CD4-positive, alpha-beta T cell treated with Interleukin-17A for 1 hour (primary cell): Measurements from ENCODE around the gene HS3ST4.

Experiments used
- DNase-seq: peaks from one replicate; pipeline ENCODE4 v3.0.0-alpha.2; 2020

HS3ST4 gene

GRCh38 chr16:25828510-25828909 is 136.8 kb downstream of the HS3ST4 start:
- DNase-seq, result no peak

- DNase-seq, result no peak
Observed at GRCh38 chr16:25832291-25832690, 140.5 kb downstream of the HS3ST4 start.

- no peak for DNase-seq
Observed at GRCh38 chr16:25834101-25834500, 142.3 kb downstream of the HS3ST4 start.

- no peak for DNase-seq
Observed at GRCh38 chr16:25835126-25835525, 143.4 kb downstream of the HS3ST4 start.

- DNase-seq, result peak; percentile 51
Observed at GRCh38 chr16:25838724-25839186, 147.0 kb downstream of the HS3ST4 start.

GRCh38 chr16:25841761-25842160 is 150.0 kb downstream of the HS3ST4 start:
- DNase-seq, result no peak

GRCh38 chr16:25845901-25846300 is 154.1 kb downstream of the HS3ST4 start:
- no peak for DNase-seq

GRCh38 chr16:25854141-25854540 is 162.4 kb downstream of the HS3ST4 start:
- no peak for DNase-seq

GRCh38 chr16:25855063-25855462 is 163.3 kb downstream of the HS3ST4 start:
- no peak for DNase-seq

GRCh38 chr16:25855818-25856217 is 164.1 kb downstream of the HS3ST4 start:
- no peak for DNase-seq

GRCh38 chr16:25859645-25860044 is 167.9 kb downstream of the HS3ST4 start:
- no peak for DNase-seq

GRCh38 chr16:25867041-25867440 is 175.3 kb downstream of the HS3ST4 start:
- DNase-seq, result no peak

GRCh38 chr16:25868106-25868505 is 176.3 kb downstream of the HS3ST4 start:
- no peak for DNase-seq

- no peak for DNase-seq
Observed at GRCh38 chr16:25868706-25869370, 177.1 kb downstream of the HS3ST4 start.

GRCh38 chr16:25872369-25873070 is 180.8 kb downstream of the HS3ST4 start:
- no peak for DNase-seq

- DNase-seq, result no peak
Observed at GRCh38 chr16:25874196-25874595, 182.4 kb downstream of the HS3ST4 start.

GRCh38 chr16:25875956-25876598 is 184.3 kb downstream of the HS3ST4 start:
- no peak for DNase-seq

GRCh38 chr16:25877103-25877502 is 185.3 kb downstream of the HS3ST4 start:
- DNase-seq, result no peak

- no peak for DNase-seq
Observed at GRCh38 chr16:25886598-25886997, 194.8 kb downstream of the HS3ST4 start.

GRCh38 chr16:25888868-25889267 is 197.1 kb downstream of the HS3ST4 start:
- DNase-seq, result no peak

- DNase-seq, result no peak
Observed at GRCh38 chr16:25893332-25893731, 201.6 kb downstream of the HS3ST4 start.

GRCh38 chr16:25894093-25894492 is 202.3 kb downstream of the HS3ST4 start:
- DNase-seq, result no peak

GRCh38 chr16:25895380-25895779 is 203.6 kb downstream of the HS3ST4 start:
- DNase-seq, result no peak

- DNase-seq, result no peak
Observed at GRCh38 chr16:25896411-25896810, 204.7 kb downstream of the HS3ST4 start.
